IPS-18c (cell line): ENCODE results near the gene GNG11.

Experiments used
- H3K4me3 ChIP-seq: 2 replicates; pipeline ENCODE4 v1.7.0; 2013; ENCODE audit warnings: low read depth, mild to moderate bottlenecking, low read length, moderate library complexity; ENCODE audit not compliant: insufficient read depth
- H3K9me3 ChIP-seq: one replicate; pipeline ENCODE4 v1.6.1; 2013; ENCODE audit warnings: mild to moderate bottlenecking, low read length, moderate library complexity; ENCODE audit not compliant: control insufficient read depth, insufficient read depth

The GNG11 gene

GRCh38 chr7:93964813-93965212, 43.3 kb downstream of the GNG11 start:
- H3K4me3 ChIP-seq = no peak overlapping the region

DNA sequence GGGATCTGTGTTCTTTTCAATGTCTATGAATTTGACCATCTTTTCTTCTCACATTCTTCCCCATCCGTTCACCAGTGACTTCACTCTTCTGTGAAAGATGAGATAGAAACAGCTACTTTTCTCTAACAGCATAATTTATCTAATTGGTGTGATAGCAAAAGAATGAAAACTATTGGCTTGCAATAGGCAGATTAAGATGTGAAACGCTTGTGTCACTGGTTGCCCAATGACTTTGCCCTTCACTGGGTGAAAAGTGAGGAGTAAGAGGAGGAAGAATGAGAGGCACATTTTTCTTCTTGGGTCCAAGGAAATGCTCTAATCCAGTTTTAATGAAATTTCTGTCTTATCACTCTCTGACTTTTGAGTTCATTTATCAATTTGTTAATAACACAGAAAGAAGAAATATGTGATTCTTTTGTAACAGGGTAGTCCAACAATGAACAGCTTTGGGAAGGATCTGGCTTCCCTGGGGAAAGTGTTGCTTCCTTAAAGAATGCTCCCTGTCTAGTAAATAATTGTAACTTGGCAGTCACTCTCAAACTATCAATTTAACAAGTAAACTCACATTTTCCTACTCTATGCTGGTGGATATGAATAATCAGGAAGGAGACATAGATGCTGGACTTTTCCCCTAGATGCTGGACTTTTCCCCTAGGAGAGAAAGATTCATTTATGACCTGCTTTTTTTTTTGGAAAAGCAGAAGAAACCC, 47.5 kb downstream of the GNG11 start:
- no peak overlapping the region for H3K4me3 ChIP-seq
- H3K9me3 ChIP-seq = no peaks in the 10 kb centered on the region

More at GRCh38 chr7:93964813-93965212, 43.3 kb downstream of the GNG11 start:
- H3K9me3 ChIP-seq = no peaks in the 10 kb centered on the region

DNA sequence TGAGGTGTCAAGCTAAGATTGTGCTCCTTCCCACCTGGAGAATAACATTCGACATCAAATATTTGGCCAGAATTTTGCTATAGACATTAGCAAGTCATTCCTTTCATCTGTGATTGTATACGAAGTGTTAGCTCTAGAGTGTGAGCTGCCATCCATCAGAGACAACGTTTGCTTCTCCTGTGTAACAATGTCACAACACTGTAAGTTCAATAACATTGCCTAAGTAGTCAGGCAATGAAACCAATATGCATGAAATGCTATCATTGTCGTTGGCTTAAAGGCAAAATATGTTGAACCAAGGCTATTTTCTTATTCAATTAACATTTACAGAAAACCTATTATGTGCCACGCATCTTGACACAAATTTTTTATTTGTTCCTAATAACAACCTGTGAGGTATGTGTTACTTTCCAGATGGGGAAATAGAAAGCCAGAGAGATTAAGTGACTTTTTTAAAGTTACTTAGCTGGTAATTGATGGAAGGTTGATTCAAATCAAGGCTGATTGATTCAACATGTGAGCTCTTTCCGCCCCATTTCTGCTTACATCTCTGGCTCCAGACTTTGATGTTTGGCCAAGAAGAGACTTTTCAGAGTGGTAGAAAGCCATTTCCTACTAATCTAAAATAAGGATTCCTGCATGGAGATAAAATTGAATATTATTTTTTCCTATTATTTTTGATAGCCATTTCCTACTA, 50.6 kb downstream of the GNG11 start:
- Histone ChIP-seq H3K9me3 (no peaks in the 10 kb centered on the region), H3K4me3 (no peak overlapping the region)

DNA sequence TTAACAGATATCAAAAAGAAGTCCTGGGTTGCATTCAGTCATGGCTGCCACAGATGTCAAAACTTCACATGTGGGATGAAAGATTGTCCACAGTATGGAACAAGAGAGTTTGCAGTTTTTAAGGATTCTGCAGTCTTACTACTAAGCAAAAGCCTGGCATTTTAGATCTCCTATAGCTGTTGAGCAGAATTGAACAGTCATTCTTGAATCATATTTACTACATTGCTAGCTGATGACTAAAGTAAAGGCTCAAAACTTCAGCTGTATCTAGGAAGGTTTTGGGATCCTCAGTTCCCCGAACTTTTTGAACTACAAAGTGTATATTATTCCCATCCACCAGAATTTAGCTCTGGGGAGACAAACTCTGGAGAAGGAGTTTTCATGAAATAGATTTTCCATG, 51.6 kb downstream of the GNG11 start:
- Histone ChIP-seq H3K4me3 (no peak overlapping the region), H3K9me3 (no peaks in the 10 kb centered on the region)

DNA sequence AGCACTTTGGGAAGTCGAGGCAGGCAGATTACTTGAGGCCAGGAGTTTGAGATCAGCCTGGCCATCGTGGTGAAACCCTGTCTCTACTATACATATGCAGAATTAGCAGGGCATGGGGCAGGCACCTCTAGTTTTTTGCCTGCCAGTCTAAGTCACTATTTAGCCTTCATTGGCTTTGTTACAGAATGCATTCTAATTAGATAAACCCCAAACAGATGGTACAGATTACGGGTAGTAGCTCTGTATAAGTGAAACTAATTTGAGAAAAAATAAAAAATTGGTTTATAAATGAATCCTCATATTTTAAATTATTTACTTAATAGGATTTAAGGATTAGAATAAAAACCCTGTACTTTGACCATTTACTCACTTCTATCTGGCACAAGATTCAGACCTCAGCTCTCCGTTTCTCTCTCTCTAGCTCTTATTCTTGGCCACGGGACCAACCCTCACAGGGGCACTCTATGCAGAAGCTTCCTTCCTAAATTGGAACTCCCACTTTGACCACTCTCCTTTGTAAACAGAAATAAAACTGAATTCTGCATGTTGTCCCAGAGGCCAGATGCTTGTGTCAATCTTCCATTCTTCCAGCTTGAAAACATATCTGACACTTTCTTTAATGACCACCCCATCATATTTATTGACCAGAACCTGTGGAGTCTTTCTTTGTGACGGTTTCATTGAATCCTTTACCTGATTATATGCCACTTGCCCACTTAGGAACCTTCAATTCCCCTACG, 55.8 kb downstream of the GNG11 start:
- Histone ChIP-seq H3K4me3 (no peak overlapping the region), H3K9me3 (no peaks in the 10 kb centered on the region)
